ENCODE data around the gene EML3.

The EML3 gene

GRCh38 chr11:62559204-62559603, 53.4 kb downstream of the EML3 start:
- Histone ChIP-seq H3K4me3 (ENCODE audit: insufficient read depth, low read depth, low read length, poor library complexity, severe bottlenecking) (no peak overlapping the region), H3K36me3 (ENCODE audit: control insufficient read depth, insufficient read depth, low read length) (peaks cover 25% of the 10 kb centered on the region), H3K27me3 (replicated peaks; ENCODE audit: control insufficient read depth, insufficient read depth, low read length, poor library complexity, severe bottlenecking) (no peaks in the 10 kb centered on the region), H3K9me3 (ENCODE audit: control insufficient read depth, low read length) (no peaks in the 10 kb centered on the region), H3K4me1 (ENCODE audit: control insufficient read depth, insufficient read depth, low read length, poor library complexity, severe bottlenecking) (peaks cover 64% of the 10 kb centered on the region), H3K27ac (ENCODE audit: insufficient read depth, low read length, poor library complexity, severe bottlenecking) (peak overlapping the region; percentile 99)
- DNase-seq: no peak

DNA sequence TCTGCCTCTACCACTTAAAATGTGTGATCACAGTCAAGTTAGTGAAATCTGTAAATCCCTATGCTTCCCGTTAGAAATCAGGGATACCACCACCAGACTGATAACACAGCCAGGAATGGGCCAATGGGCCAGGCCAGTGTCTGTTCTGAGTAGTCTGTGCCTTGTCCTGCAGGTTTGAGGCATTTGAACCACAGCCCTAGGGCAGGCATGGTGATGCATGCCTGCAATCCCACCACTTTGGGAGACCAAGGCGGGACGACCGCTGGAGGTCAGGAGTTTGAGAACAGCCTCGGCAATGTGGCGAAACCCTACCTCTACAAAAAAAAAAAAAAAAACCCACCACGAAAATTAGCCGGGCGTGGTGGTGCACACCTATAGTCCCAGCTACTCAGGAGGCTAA, 53.9 kb downstream of the EML3 start:
- Histone ChIP-seq H3K4me1 (ENCODE audit: control insufficient read depth, insufficient read depth, low read length, poor library complexity, severe bottlenecking) (peaks cover 69% of the 10 kb centered on the region), H3K27ac (ENCODE audit: insufficient read depth, low read length, poor library complexity, severe bottlenecking) (peak overlapping the region; percentile 99), H3K36me3 (ENCODE audit: control insufficient read depth, insufficient read depth, low read length) (peaks cover 23% of the 10 kb centered on the region), H3K9me3 (ENCODE audit: control insufficient read depth, low read length) (no peaks in the 10 kb centered on the region), H3K27me3 (replicated peaks; ENCODE audit: control insufficient read depth, insufficient read depth, low read length, poor library complexity, severe bottlenecking) (no peaks in the 10 kb centered on the region), H3K4me3 (ENCODE audit: insufficient read depth, low read depth, low read length, poor library complexity, severe bottlenecking) (peak overlapping the region; percentile 7)
- DNase-seq: no peak

DNA sequence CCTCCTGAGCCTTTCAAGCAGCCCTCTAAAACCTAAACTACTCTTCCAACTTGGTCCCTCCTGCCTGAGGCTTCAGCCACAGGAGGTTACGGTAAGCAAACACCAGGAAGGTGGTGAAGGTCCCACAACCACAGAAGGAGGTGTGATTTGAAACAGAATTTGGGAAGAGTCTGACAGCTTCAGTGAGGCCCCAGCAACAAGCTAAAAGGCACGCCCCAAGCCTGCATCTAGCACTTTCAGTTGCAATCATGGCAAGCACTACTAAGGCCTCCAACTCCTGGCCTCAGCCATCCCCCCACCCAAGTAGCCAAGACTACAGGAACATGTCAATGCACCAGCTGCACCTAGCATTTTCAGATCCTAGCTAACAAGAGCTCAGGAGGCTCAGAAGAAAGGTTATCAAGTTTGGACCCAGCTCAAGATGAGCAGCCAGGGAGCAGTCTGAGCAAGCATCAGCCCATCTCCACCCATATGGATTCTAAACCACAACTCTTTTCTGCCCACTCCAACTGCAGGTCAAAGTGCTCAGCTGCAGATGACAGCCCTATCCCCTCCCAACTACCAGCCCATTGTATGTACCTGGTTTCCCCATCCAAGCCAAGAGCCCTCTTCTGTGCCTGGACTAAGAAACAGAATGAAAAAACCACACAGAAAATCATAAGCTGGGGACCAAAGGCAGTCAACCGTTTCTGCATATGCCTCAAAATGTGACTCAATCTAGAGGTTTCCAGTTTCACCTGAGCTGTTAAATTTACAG, 55.5 kb downstream of the EML3 start:
- DNase-seq: peak in 2 of 3 donors; percentile 40 to 43
- Histone ChIP-seq H3K27me3 (replicated peaks; ENCODE audit: control insufficient read depth, insufficient read depth, low read length, poor library complexity, severe bottlenecking) (no peaks in the 10 kb centered on the region), H3K9me3 (ENCODE audit: control insufficient read depth, low read length) (no peaks in the 10 kb centered on the region), H3K4me3 (ENCODE audit: insufficient read depth, low read depth, low read length, poor library complexity, severe bottlenecking) (peak overlapping the region; percentile 44), H3K4me1 (ENCODE audit: control insufficient read depth, insufficient read depth, low read length, poor library complexity, severe bottlenecking) (peaks cover 86% of the 10 kb centered on the region), H3K36me3 (ENCODE audit: control insufficient read depth, insufficient read depth, low read length) (peaks cover 6% of the 10 kb centered on the region), H3K27ac (ENCODE audit: insufficient read depth, low read length, poor library complexity, severe bottlenecking) (peak overlapping the region; percentile 99)

DNA sequence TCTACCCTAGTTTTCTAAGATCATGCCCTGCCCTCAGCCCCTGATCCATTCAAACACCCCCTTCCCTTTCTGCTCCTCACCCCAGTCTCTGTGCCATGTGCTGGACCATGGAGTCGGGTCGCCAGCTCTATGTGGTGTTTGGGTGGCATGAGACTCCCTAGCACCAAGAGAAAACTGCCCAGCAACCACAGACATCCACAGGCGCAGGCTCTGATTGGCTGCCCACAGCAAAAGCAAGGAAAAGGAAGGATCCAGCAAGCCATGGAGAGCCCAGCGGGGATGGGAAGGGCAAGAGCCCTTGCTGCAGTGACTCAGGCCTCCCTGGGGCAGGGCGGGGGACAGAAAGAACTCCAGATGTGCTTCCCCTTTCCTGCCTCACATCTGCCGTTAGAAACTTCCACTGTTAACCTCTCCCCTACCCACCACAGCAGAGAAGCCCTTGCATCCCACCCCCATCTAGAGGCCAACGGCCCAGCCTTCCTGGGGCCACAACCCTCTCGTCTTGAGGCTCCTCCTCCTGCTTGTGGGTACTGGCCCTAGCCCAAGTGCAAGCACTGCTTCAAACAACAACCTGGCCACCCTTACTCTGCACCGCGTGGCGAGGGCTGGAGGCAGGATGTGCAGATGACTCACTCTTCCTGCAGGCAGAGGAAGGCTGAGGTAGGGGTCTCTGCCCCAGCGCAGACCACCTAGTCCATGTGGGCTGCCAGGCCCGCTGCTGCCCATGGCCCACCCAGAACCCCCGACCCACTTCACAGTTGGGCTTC, 56.3 kb downstream of the EML3 start:
- Histone ChIP-seq H3K36me3 (ENCODE audit: control insufficient read depth, insufficient read depth, low read length) (peaks cover 6% of the 10 kb centered on the region), H3K4me3 (ENCODE audit: insufficient read depth, low read depth, low read length, poor library complexity, severe bottlenecking) (peak overlapping the region; percentile 44), H3K9me3 (ENCODE audit: control insufficient read depth, low read length) (no peaks in the 10 kb centered on the region), H3K27me3 (replicated peaks; ENCODE audit: control insufficient read depth, insufficient read depth, low read length, poor library complexity, severe bottlenecking) (no peaks in the 10 kb centered on the region), H3K27ac (ENCODE audit: insufficient read depth, low read length, poor library complexity, severe bottlenecking) (peak overlapping the region; percentile 99), H3K4me1 (ENCODE audit: control insufficient read depth, insufficient read depth, low read length, poor library complexity, severe bottlenecking) (peaks cover 91% of the 10 kb centered on the region)
- peak; percentile 76 to 83 (median 78) for DNase-seq

GRCh38 chr11:62555464-62556107, 57.0 kb downstream of the EML3 start:
- H3K27me3 ChIP-seq (replicated peaks; ENCODE audit: control insufficient read depth, insufficient read depth, low read length, poor library complexity, severe bottlenecking): no peaks in the 10 kb centered on the region
- peak overlapping the region; percentile 44 for H3K4me3 ChIP-seq (ENCODE audit: insufficient read depth, low read depth, low read length, poor library complexity, severe bottlenecking)
- H3K9me3 ChIP-seq (ENCODE audit: control insufficient read depth, low read length): no peaks in the 10 kb centered on the region
- H3K36me3 ChIP-seq (ENCODE audit: control insufficient read depth, insufficient read depth, low read length): peaks cover 6% of the 10 kb centered on the region
- peaks cover 93% of the 10 kb centered on the region for H3K4me1 ChIP-seq (ENCODE audit: control insufficient read depth, insufficient read depth, low read length, poor library complexity, severe bottlenecking)
- peak; percentile 67 to 73 (median 69) for DNase-seq
- peak overlapping the region; percentile 99 for H3K27ac ChIP-seq (ENCODE audit: insufficient read depth, low read length, poor library complexity, severe bottlenecking)

DNA sequence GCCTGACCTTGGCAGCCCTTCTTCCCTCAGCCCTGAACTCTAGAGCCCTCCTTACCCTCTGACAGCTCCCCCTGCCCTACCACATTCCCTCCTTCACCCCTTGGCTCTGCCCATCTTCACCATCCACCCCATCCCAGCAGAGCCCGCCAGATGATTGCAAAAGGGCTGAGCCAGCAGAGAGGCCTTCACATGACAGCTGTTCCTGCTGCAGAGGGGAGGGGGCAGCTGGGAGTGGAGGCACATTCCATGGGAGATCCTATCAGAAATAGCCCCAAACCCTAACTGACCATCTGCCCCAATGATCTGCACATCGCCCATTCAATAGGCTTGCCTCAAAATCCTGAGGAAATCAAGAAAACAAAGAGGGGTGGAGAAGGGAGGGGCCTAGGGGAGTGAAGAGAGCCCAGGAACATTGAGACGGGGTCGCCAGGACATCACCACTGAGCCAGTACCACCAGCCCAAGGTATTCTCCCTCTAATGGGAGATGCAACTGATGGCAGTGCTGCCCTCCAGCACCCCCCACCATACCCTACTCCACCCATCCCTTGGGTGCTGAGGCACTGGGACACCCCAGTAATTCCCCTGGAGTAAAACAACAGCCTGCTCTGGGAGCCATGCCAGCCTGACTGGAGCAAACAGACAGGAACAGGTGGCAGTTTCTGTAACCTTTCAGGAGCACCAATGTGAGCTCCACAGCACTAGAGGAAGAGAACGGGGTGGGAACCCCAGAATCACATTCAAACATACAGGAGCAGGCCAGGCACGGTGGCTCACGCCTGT, 58.0 kb downstream of the EML3 start:
- Histone ChIP-seq H3K27me3 (replicated peaks; ENCODE audit: control insufficient read depth, insufficient read depth, low read length, poor library complexity, severe bottlenecking) (no peaks in the 10 kb centered on the region), H3K9me3 (ENCODE audit: control insufficient read depth, low read length) (no peaks in the 10 kb centered on the region), H3K4me1 (ENCODE audit: control insufficient read depth, insufficient read depth, low read length, poor library complexity, severe bottlenecking) (peaks cover 90% of the 10 kb centered on the region), H3K36me3 (ENCODE audit: control insufficient read depth, insufficient read depth, low read length) (peaks cover 1% of the 10 kb centered on the region), H3K4me3 (ENCODE audit: insufficient read depth, low read depth, low read length, poor library complexity, severe bottlenecking) (peak overlapping the region; percentile 21), H3K27ac (ENCODE audit: insufficient read depth, low read length, poor library complexity, severe bottlenecking) (peak overlapping the region; percentile 99)
- no peak for DNase-seq

DNA sequence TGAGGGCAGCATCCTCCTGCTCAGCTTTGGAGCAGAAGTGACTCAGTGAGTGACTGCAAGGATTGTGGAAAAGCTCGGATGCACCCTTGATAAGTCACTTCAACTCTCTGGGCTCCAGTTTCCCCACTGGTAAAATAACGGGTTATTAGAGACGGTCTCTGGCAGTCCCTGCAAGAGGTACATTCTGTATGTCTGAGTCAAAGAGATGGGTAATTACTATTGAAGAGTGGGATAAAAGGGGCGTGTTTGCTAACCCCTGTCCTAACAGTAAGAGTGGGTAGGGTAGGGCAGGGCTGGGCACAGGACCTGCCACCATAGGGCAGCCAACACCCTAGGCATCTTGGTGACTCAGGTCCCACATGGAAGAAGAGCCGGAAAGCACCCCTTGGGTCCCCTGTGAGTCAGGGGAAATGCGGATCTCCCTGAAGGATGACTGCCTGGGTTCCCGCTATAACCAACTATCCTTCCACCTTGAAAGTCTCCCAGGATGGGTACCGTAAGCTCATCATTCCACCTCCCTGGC, 58.7 kb downstream of the EML3 start:
- Histone ChIP-seq H3K27me3 (replicated peaks; ENCODE audit: control insufficient read depth, insufficient read depth, low read length, poor library complexity, severe bottlenecking) (no peaks in the 10 kb centered on the region), H3K27ac (ENCODE audit: insufficient read depth, low read length, poor library complexity, severe bottlenecking) (peak overlapping the region; percentile 99), H3K36me3 (ENCODE audit: control insufficient read depth, insufficient read depth, low read length) (no peaks in the 10 kb centered on the region), H3K9me3 (ENCODE audit: control insufficient read depth, low read length) (no peaks in the 10 kb centered on the region), H3K4me1 (ENCODE audit: control insufficient read depth, insufficient read depth, low read length, poor library complexity, severe bottlenecking) (peaks cover 83% of the 10 kb centered on the region), H3K4me3 (ENCODE audit: insufficient read depth, low read depth, low read length, poor library complexity, severe bottlenecking) (no peak overlapping the region)
- no peak for DNase-seq

- Histone ChIP-seq H3K4me3 (ENCODE audit: insufficient read depth, low read depth, low read length, poor library complexity, severe bottlenecking) (peak overlapping the region; percentile 30), H3K27me3 (replicated peaks; ENCODE audit: control insufficient read depth, insufficient read depth, low read length, poor library complexity, severe bottlenecking) (no peaks in the 10 kb centered on the region), H3K4me1 (ENCODE audit: control insufficient read depth, insufficient read depth, low read length, poor library complexity, severe bottlenecking) (peaks cover 77% of the 10 kb centered on the region), H3K36me3 (ENCODE audit: control insufficient read depth, insufficient read depth, low read length) (no peaks in the 10 kb centered on the region), H3K27ac (ENCODE audit: insufficient read depth, low read length, poor library complexity, severe bottlenecking) (peak overlapping the region; percentile 99), H3K9me3 (ENCODE audit: control insufficient read depth, low read length) (no peaks in the 10 kb centered on the region)
- peak; percentile 41 to 65 (median 59) for DNase-seq
Measured at GRCh38 chr11:62553080-62553838, 59.3 kb downstream of the EML3 start.
